ENCODE results near the gene THSD1. TPM values are rescaled to one million over a fixed set of nuclear protein-coding genes. Genes with fewer than 3 reads are reported as not detected.

The THSD1 gene
- total RNA-seq, 1 donor from 2014 or later, result 0.63 TPM

- no peaks in the 10 kb centered on the region for H3K4me1 Mint-ChIP-seq (ENCODE audit: unreplicated experiment)
- no peak for DNase-seq (ENCODE audit: extremely low spot score, unreplicated experiment)
- H3K4me3 Mint-ChIP-seq, result no peak overlapping the region
- H3K27me3 Mint-ChIP-seq, result peaks cover 4% of the 10 kb centered on the region
- TF ChIP-seq CTCF (conservative IDR thresholded peaks at IDR 0.05), result no peak
- no peak overlapping the region for H3K27ac Mint-ChIP-seq
- H3K36me3 Mint-ChIP-seq, result no peaks in the 10 kb centered on the region
- H3K9me3 Mint-ChIP-seq, result no peaks in the 10 kb centered on the region
Observed at GRCh38 chr13:52393572-52394357, 12.2 kb downstream of the THSD1 start.

- Mint-ChIP-seq H3K9me3 (no peaks in the 10 kb centered on the region), H3K36me3 (no peaks in the 10 kb centered on the region), H3K4me3 (no peak overlapping the region), H3K4me1 (ENCODE audit: unreplicated experiment) (no peaks in the 10 kb centered on the region), H3K27me3 (no peaks in the 10 kb centered on the region), H3K27ac (no peak overlapping the region)
- DNase-seq (ENCODE audit: extremely low spot score, unreplicated experiment), result no peak
- no peak for TF ChIP-seq CTCF (conservative IDR thresholded peaks at IDR 0.05)
Observed at GRCh38 chr13:52387721-52388120, 18.3 kb downstream of the THSD1 start.

GRCh38 chr13:52385870-52386269 is 20.1 kb downstream of the THSD1 start:
- Mint-ChIP-seq H3K27me3 (no peaks in the 10 kb centered on the region), H3K27ac (no peak overlapping the region), H3K36me3 (no peaks in the 10 kb centered on the region), H3K9me3 (no peaks in the 10 kb centered on the region), H3K4me3 (no peak overlapping the region), H3K4me1 (ENCODE audit: unreplicated experiment) (no peaks in the 10 kb centered on the region)
- TF ChIP-seq CTCF (conservative IDR thresholded peaks at IDR 0.05), result no peak
- no peak for DNase-seq (ENCODE audit: extremely low spot score, unreplicated experiment)

DNA sequence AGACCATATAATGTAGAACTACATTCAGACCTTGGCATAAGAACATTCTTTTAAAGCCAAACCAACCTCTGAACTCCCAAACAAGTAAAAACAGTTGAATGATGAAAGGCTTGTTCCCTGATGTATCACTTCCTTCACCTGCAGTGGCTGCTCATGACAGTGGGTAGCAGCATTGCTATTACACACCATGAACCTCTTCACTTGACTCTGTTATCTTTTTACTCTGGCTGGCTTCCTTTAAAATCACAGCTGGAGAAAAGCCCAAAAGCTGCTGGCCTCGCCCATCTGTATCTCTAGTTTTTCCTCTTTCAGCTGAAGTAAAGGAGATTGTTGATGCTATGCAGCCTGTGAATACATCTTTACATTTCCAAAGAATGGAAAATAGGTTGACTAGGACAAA is 22.6 kb downstream of the THSD1 start:
- no peaks in the 10 kb centered on the region for H3K4me1 Mint-ChIP-seq (ENCODE audit: unreplicated experiment)
- H3K27me3 Mint-ChIP-seq, result no peaks in the 10 kb centered on the region
- no peak overlapping the region for H3K4me3 Mint-ChIP-seq
- no peaks in the 10 kb centered on the region for H3K9me3 Mint-ChIP-seq
- H3K36me3 Mint-ChIP-seq, result no peaks in the 10 kb centered on the region
- no peak for DNase-seq (ENCODE audit: extremely low spot score, unreplicated experiment)
- no peak for TF ChIP-seq CTCF (conservative IDR thresholded peaks at IDR 0.05)
- no peak overlapping the region for H3K27ac Mint-ChIP-seq

- Mint-ChIP-seq H3K36me3 (no peaks in the 10 kb centered on the region), H3K27ac (no peak overlapping the region), H3K4me3 (no peak overlapping the region), H3K4me1 (ENCODE audit: unreplicated experiment) (peaks cover 8% of the 10 kb centered on the region), H3K27me3 (no peaks in the 10 kb centered on the region), H3K9me3 (no peaks in the 10 kb centered on the region)
- DNase-seq (ENCODE audit: extremely low spot score, unreplicated experiment), result no peak
- TF ChIP-seq CTCF (conservative IDR thresholded peaks at IDR 0.05), result no peak
Observed at GRCh38 chr13:52378312-52378711, 27.7 kb downstream of the THSD1 start.

All from type B pancreatic cell (in vitro differentiated cells).